HepG2 (cell line): Measurements from ENCODE around the gene SIT1. TPM values are rescaled to one million over a fixed set of nuclear protein-coding genes. Genes with fewer than 3 reads are reported as not detected.

ENCODE experiments used
- CC2D1A ChIP-seq: sonication (generic); formaldehyde crosslinking; IDR thresholded peaks from 2 replicates; pipeline ENCODE4 v1.8.1; 2023; ENCODE audit warnings: mild to moderate bottlenecking, missing genetic modification reagents
- HNRNPLL ChIP-seq: fragments of 200-400 bp; formaldehyde crosslinking; IDR thresholded peaks from 2 replicates; pipeline ENCODE4 v1.6.1; 2017; ENCODE audit warnings: mild to moderate bottlenecking, low read depth, low read length; ENCODE audit not compliant: poor library complexity, severe bottlenecking
- MEIS1 ChIP-seq: sonication (generic); formaldehyde crosslinking; IDR thresholded peaks from 2 replicates; pipeline ENCODE4 v1.9.0; 2021; ENCODE audit warnings: mild to moderate bottlenecking, missing genetic modification reagents, moderate library complexity, borderline replicate concordance
- NCOA5 ChIP-seq: sonication (generic); formaldehyde crosslinking; IDR thresholded peaks from 2 replicates; pipeline ENCODE4 v1.4.0; 2020; ENCODE audit warnings: missing genetic modification reagents
- PTBP1 ChIP-seq: fragments of 200-400 bp; formaldehyde crosslinking; IDR thresholded peaks from 2 replicates; pipeline ENCODE4 v1.6.1; 2018; ENCODE audit warnings: low read length, low read depth; ENCODE audit not compliant: poor library complexity, severe bottlenecking
- RAD21 ChIP-seq: fragments of 450-650 bp; formaldehyde crosslinking; IDR thresholded peaks from 2 replicates; pipeline ENCODE4 v1.5.0; 2020; ENCODE audit warnings: mild to moderate bottlenecking
- RFX3 ChIP-seq: IDR thresholded peaks from 2 replicates; pipeline ENCODE4 v1.6.1; 2016; ENCODE audit warnings: missing biosample characterization, missing genetic modification reagents
- SIN3A ChIP-seq: IDR thresholded peaks from 2 replicates; pipeline ENCODE4 v1.6.1; 2011; ENCODE audit warnings: low read depth, mild to moderate bottlenecking, control low read depth, low read length, borderline replicate concordance
- TMF1 ChIP-seq: sonication (generic); formaldehyde crosslinking; IDR thresholded peaks from 2 replicates; pipeline ENCODE4 v1.8.1; 2022; ENCODE audit warnings: low read depth, missing genetic modification reagents
- ZEB1 ChIP-seq: IDR thresholded peaks from 2 replicates; pipeline ENCODE4 v1.6.1; 2012; ENCODE audit warnings: mild to moderate bottlenecking, low read depth, inconsistent platforms; ENCODE audit not compliant: insufficient replicate concordance
- ZNF143 ChIP-seq: sonication (generic); formaldehyde crosslinking; IDR thresholded peaks from 2 replicates; pipeline ENCODE4 v1.4.0; 2020; ENCODE audit warnings: missing genetic modification reagents
- ZNF335 ChIP-seq: sonication (generic); formaldehyde crosslinking; IDR thresholded peaks from 2 replicates; pipeline ENCODE4 v1.4.0; 2020; ENCODE audit warnings: missing genetic modification reagents
- ZNF484 ChIP-seq: sonication (generic); formaldehyde crosslinking; IDR thresholded peaks from 2 replicates; pipeline ENCODE4 v1.5.1; 2020; ENCODE audit warnings: mild to moderate bottlenecking, low read depth, missing genetic modification reagents, borderline replicate concordance
- ZNF530 ChIP-seq: sonication (generic); formaldehyde crosslinking; IDR thresholded peaks from 2 replicates; pipeline ENCODE4 v1.5.0; 2020; ENCODE audit warnings: low read depth, mild to moderate bottlenecking, missing genetic modification reagents
- ZNF782 ChIP-seq: sonication (generic); formaldehyde crosslinking; IDR thresholded peaks from 2 replicates; pipeline ENCODE4 v1.4.0; 2020; ENCODE audit warnings: missing genetic modification reagents, mild to moderate bottlenecking, borderline replicate concordance
- polyA plus RNA-seq, 8 experiments: library from polyadenylated mRNA; depleted of rRNA in 3 of 8; stranded (reverse) in 7 of 8; unstranded in 1 of 8; fragments of >200 nt; fragmentation: Illumina TruSeq in 4 of 8; extraction: Trizol in 4 of 8; gene quantifications; 2 replicates each; pipeline versions ENCODE4 v1.2.1 to v1.2.3, GENCODE V29; 2011 to 2016; ENCODE audit warnings: low read depth in 4 of 8, missing spikeins in 1 of 8, mixed read lengths in 1 of 8; ENCODE audit not compliant: insufficient read depth in 1 of 8
- total RNA-seq, 5 experiments: library from RNA; depleted of rRNA; stranded (reverse); fragments of >200 nt; fragmentation: Illumina TruSeq; extraction: Trizol; gene quantifications; 2 replicates each; pipeline ENCODE4 v1.2.3, GENCODE V29; 2016; ENCODE audit warnings: low read depth in 1 of 5
- TF ChIP-seq, protein P1 (sequence below): sonication (generic); formaldehyde crosslinking; IDR thresholded peaks from 2 replicates; pipeline ENCODE4 v1.5.1; 2020; ENCODE audit warnings: mild to moderate bottlenecking, missing genetic modification reagents, borderline replicate concordance
- TF ChIP-seq, protein P2 (sequence below): sonication (generic); formaldehyde crosslinking; IDR thresholded peaks from 2 replicates; pipeline ENCODE4 v1.5.0; 2020; ENCODE audit warnings: missing genetic modification reagents

The SIT1 gene
- total and polyA plus RNA-seq, 2 of the 13 experiments (the other 11 are each of a cell fraction or from before 2014, with no cell fraction given), result 0.09 to 6.7 TPM

DNA sequence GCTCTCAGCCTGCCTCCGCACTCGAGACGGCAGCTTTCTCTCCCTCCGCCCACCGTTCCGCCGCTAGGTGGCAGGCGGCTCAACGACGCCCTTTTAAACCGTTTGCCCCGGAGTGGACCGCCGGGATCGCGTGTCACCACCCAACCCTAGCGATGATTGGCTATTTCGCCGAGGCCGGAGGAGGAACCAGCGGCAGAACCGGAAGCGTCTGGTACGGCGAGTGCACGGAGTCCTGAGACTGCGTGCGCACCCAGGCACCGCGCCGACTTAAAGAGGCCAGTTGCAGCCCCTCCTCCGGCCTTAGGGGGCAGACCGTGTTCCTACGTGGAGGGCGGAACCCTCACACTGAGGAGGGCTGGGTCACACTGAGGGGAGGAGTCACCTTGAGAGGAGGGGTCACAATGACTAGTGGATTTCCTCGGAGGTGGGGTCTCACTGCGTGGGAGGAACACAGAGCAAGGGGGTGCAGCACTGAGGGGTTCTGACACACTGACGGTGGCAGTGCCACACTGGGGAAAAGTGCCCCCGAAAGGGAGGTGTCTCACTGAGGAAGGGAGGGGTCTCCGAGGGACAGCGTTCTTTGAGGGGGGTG lies 46.6 kb downstream of the SIT1 start (continued):
- peak; percentile 54; the same call in 1 of the 2 replicates for TF ChIP-seq RAD21
- peak; percentile 74; the same call in 1 of the 2 replicates for TF ChIP-seq ZNF782 (CRISPR knock-in tag)
- no peak for TF ChIP-seq PTBP1
- TF ChIP-seq ZEB1, result no peak
- peak; percentile 71 for TF ChIP-seq ZNF335 (CRISPR knock-in tag)
- no peak for TF ChIP-seq ZNF484 (CRISPR knock-in tag)
- peak; percentile 39; the same call in 1 of the 2 replicates for TF ChIP-seq SIN3A
- TF ChIP-seq, protein P1, sequence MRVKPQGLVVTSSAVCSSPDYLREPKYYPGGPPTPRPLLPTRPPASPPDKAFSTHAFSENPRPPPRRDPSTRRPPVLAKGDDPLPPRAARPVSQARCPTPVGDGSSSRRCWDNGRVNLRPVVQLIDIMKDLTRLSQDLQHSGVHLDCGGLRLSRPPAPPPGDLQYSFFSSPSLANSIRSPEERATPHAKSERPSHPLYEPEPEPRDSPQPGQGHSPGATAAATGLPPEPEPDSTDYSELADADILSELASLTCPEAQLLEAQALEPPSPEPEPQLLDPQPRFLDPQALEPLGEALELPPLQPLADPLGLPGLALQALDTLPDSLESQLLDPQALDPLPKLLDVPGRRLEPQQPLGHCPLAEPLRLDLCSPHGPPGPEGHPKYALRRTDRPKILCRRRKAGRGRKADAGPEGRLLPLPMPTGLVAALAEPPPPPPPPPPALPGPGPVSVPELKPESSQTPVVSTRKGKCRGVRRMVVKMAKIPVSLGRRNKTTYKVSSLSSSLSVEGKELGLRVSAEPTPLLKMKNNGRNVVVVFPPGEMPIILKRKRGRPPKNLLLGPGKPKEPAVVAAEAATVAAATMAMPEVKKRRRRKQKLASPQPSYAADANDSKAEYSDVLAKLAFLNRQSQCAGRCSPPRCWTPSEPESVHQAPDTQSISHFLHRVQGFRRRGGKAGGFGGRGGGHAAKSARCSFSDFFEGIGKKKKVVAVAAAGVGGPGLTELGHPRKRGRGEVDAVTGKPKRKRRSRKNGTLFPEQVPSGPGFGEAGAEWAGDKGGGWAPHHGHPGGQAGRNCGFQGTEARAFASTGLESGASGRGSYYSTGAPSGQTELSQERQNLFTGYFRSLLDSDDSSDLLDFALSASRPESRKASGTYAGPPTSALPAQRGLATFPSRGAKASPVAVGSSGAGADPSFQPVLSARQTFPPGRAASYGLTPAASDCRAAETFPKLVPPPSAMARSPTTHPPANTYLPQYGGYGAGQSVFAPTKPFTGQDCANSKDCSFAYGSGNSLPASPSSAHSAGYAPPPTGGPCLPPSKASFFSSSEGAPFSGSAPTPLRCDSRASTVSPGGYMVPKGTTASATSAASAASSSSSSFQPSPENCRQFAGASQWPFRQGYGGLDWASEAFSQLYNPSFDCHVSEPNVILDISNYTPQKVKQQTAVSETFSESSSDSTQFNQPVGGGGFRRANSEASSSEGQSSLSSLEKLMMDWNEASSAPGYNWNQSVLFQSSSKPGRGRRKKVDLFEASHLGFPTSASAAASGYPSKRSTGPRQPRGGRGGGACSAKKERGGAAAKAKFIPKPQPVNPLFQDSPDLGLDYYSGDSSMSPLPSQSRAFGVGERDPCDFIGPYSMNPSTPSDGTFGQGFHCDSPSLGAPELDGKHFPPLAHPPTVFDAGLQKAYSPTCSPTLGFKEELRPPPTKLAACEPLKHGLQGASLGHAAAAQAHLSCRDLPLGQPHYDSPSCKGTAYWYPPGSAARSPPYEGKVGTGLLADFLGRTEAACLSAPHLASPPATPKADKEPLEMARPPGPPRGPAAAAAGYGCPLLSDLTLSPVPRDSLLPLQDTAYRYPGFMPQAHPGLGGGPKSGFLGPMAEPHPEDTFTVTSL (CRISPR knock-in tag), result no peak
- TF ChIP-seq, protein P2, sequence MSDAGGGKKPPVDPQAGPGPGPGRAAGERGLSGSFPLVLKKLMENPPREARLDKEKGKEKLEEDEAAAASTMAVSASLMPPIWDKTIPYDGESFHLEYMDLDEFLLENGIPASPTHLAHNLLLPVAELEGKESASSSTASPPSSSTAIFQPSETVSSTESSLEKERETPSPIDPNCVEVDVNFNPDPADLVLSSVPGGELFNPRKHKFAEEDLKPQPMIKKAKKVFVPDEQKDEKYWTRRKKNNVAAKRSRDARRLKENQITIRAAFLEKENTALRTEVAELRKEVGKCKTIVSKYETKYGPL (CRISPR knock-in tag), result no peak
- 0 out of 2 replicates have a peak, but pooled peaks have one; percentile 24 for TF ChIP-seq TMF1 (CRISPR knock-in tag)
- peak; percentile 93 for TF ChIP-seq HNRNPLL
- no peak for TF ChIP-seq NCOA5 (CRISPR knock-in tag)
- TF ChIP-seq ZNF530, result no peak
- no peak for TF ChIP-seq CC2D1A
- TF ChIP-seq RFX3 (CRISPR knock-in tag), result no peak
- TF ChIP-seq ZNF143 (CRISPR knock-in tag), result peak; percentile 69
- peak; percentile 84 for TF ChIP-seq MEIS1 (CRISPR knock-in tag)
